HCT116 (cell line): ENCODE data around the gene TEX264. TPM values are rescaled to one million over a fixed set of nuclear protein-coding genes. Genes with fewer than 3 reads are reported as not detected.

Experiments used
- ATAC-seq: fragments of 200-7000 bp; cut with Tn5 transposase; 2 replicates; pipeline ENCODE4 v1.9.1; 2020; ENCODE audit warnings: mild to moderate bottlenecking, moderate library complexity
- BruUV-seq: library from RNA; stranded (reverse); fragments of 400-500 nt; replicated peaks from 2 replicates; lab custom pipeline; 2021; lab: Mats Ljungman, UMichigan
- CTCF ChIA-PET: fragments of 300-600 bp; sonication (Branson Sonifier 250); formaldehyde crosslinking; loops from one replicate; lab custom pipeline; 2021; ENCODE audit warnings: antibody characterized with exemption; lab: Charles Lee
- POLR2A ChIA-PET: fragments of 300-600, 350-600 bp; sonication (Branson Sonifier 250); formaldehyde crosslinking; loops from one replicate; lab custom pipeline; 2021; ENCODE audit warnings: antibody characterized with exemption; lab: Charles Lee
- RAD21 ChIA-PET, 2 experiments: fragments of 300-600 bp; sonication (Branson Sonifier 250); formaldehyde crosslinking; loops; one replicate each; lab custom pipeline; 2023; ENCODE audit warnings: low total read pairs in 2 of 2; ENCODE audit not compliant: uncharacterized antibody in 2 of 2, unreplicated experiment in 2 of 2, low non-redundant PET in 1 of 2; lab: Charles Lee
- DNase-seq: peaks from one replicate; pipeline ENCODE4 v3.0.0-alpha.2; 2010; ENCODE audit warnings: low read depth, low spot score
- H2AFZ ChIP-seq: fragments of 200-600 bp; shearing (Covaris generic), sonication (generic); 2 replicates; pipeline ENCODE4 v1.6.1; 2017; ENCODE audit warnings: low read depth, mixed run types, mixed read lengths, antibody characterized with exemption, low read length; ENCODE audit not compliant: poor library complexity, severe bottlenecking
- H3K27ac ChIP-seq: 2 replicates; pipeline ENCODE4 v1.5.1; 2012; ENCODE audit warnings: low read depth, low read length
- H3K27me3 ChIP-seq: fragments of 200-600 bp; sonication (generic); 2 replicates; pipeline ENCODE4 v1.6.1; 2016; ENCODE audit warnings: mixed run types, low read length, mixed read lengths; ENCODE audit not compliant: insufficient read depth
- H3K36me3 ChIP-seq, 2 experiments: fragments of 200-500 bp in 1 of 2; fragments of 200-600 bp in 1 of 2; sonication (Bioruptor generic) in 1 of 2; sonication (generic) in 1 of 2; 2 replicates each; pipeline versions ENCODE4 v1.5.1 to v1.6.1; 2014 to 2016; ENCODE audit warnings: low read length in 2 of 2, inconsistent platforms in 1 of 2, mixed read lengths in 1 of 2, mixed run types in 1 of 2; ENCODE audit not compliant: insufficient read depth in 2 of 2, control insufficient read depth in 1 of 2
- H3K4me1 ChIP-seq, 2 experiments: fragments of 200-600 bp in 1 of 2; sonication (generic) in 1 of 2; 2 replicates each; pipeline versions ENCODE4 v1.5.1 to v1.6.1; 2012 to 2017; ENCODE audit warnings: low read length in 2 of 2, inconsistent platforms in 1 of 2, mild to moderate bottlenecking in 1 of 2, mixed read lengths in 1 of 2, mixed run types in 1 of 2, moderate library complexity in 1 of 2; ENCODE audit not compliant: insufficient read depth in 2 of 2, control insufficient read depth in 1 of 2
- H3K4me2 ChIP-seq: fragments of 200-600 bp; sonication (generic); 2 replicates; pipeline ENCODE4 v1.6.1; 2017; ENCODE audit warnings: mixed run types, low read length, mixed read lengths
- H3K4me3 ChIP-seq, 2 experiments: fragments of 200-600 bp in 1 of 2; sonication (generic) in 1 of 2; replicated peaks in 1 of 2; 2 replicates each; pipeline ENCODE4 v1.5.1; 2011 to 2016; ENCODE audit warnings: low read length in 2 of 2, control low read depth in 1 of 2, low read depth in 1 of 2, mild to moderate bottlenecking in 1 of 2, mixed read lengths in 1 of 2, mixed run types in 1 of 2
- H3K79me2 ChIP-seq: fragments of 200-600 bp; sonication (generic); 2 replicates; pipeline ENCODE4 v1.6.1; 2017; ENCODE audit warnings: mild to moderate bottlenecking, mixed run types, low read length, moderate library complexity, mixed read lengths; ENCODE audit not compliant: insufficient read depth
- H3K9ac ChIP-seq: fragments of 200-600 bp; sonication (generic); 2 replicates; pipeline ENCODE4 v1.6.1; 2016; ENCODE audit warnings: low read length, mixed read lengths
- H3K9me2 ChIP-seq: fragments of 200-600 bp; sonication (generic), shearing (Covaris generic); 2 replicates; pipeline ENCODE4 v1.6.1; 2017; ENCODE audit warnings: mixed run types, mild to moderate bottlenecking, moderate library complexity; ENCODE audit not compliant: insufficient read depth
- H3K9me3 ChIP-seq, 2 experiments: fragments of 200-500 bp in 1 of 2; fragments of 200-600 bp in 1 of 2; sonication (Bioruptor generic) in 1 of 2; sonication (generic) in 1 of 2; 2 replicates each; pipeline ENCODE4 v1.6.1; 2014 to 2017; ENCODE audit warnings: low read length in 2 of 2, mixed read lengths in 2 of 2, inconsistent platforms in 1 of 2, low read depth in 1 of 2, mild to moderate bottlenecking in 1 of 2, mixed run types in 1 of 2, moderate library complexity in 1 of 2; ENCODE audit not compliant: control insufficient read depth in 1 of 2, insufficient read depth in 1 of 2
- H4K20me1 ChIP-seq: fragments of 200-600 bp; sonication (generic), shearing (Covaris generic); 2 replicates; pipeline ENCODE4 v1.6.1; 2017; ENCODE audit warnings: mixed run types, mild to moderate bottlenecking, moderate library complexity; ENCODE audit not compliant: insufficient read depth
- ATF3 ChIP-seq: IDR thresholded peaks from 2 replicates; pipeline ENCODE4 v1.6.1; 2012
- CBX3 ChIP-seq: IDR thresholded peaks from 2 replicates; pipeline ENCODE4 v1.6.1; 2012; ENCODE audit warnings: low read depth
- CEBPB ChIP-seq: IDR thresholded peaks from 2 replicates; pipeline ENCODE4 v1.6.1; 2012; ENCODE audit warnings: low read depth
- CTCF ChIP-seq, 3 experiments: fragments of 200-600 bp in 1 of 3; sonication (generic) in 1 of 3; IDR thresholded peaks in 2 of 3; conservative IDR thresholded peaks in 1 of 3; 2 replicates each; pipeline ENCODE4 v1.5.1; 2012 to 2017; ENCODE audit warnings: low read depth in 2 of 3, low read length in 2 of 3, antibody characterized with exemption in 1 of 3, borderline replicate concordance in 1 of 3, control low read depth in 1 of 3, mild to moderate bottlenecking in 1 of 3, mixed read lengths in 1 of 3, mixed run types in 1 of 3, moderate library complexity in 1 of 3; ENCODE audit not compliant: insufficient read depth in 1 of 3
- EGR1 ChIP-seq: IDR thresholded peaks from 2 replicates; pipeline ENCODE4 v1.6.1; 2012; ENCODE audit warnings: low read depth
- EZH2 ChIP-seq: fragments of 200-600 bp; sonication (generic); IDR thresholded peaks from 2 replicates; pipeline ENCODE4 v1.6.1; 2017; ENCODE audit warnings: antibody characterized with exemption, mixed run types
- EZH2phosphoT487 ChIP-seq: fragments of 200-600 bp; IDR thresholded peaks from 2 replicates; pipeline ENCODE4 v1.6.1; 2018; ENCODE audit warnings: antibody characterized with exemption, borderline replicate concordance
- FOSL1 ChIP-seq: IDR thresholded peaks from 2 replicates; pipeline ENCODE4 v1.6.1; 2012; ENCODE audit warnings: low read depth
- JUND ChIP-seq: IDR thresholded peaks from 2 replicates; pipeline ENCODE4 v1.6.1; 2012
- MAX ChIP-seq: IDR thresholded peaks from 2 replicates; pipeline ENCODE4 v1.6.1; 2012
- POLR2AphosphoS5 ChIP-seq: IDR thresholded peaks from 2 replicates; pipeline ENCODE4 v1.6.1; 2011; ENCODE audit warnings: mild to moderate bottlenecking, low read depth, low read length, moderate library complexity
- RAD21 ChIP-seq: IDR thresholded peaks from 2 replicates; pipeline ENCODE4 v1.6.1; 2012; ENCODE audit warnings: low read depth, mild to moderate bottlenecking
- REST ChIP-seq: IDR thresholded peaks from 2 replicates; pipeline ENCODE4 v1.6.1; 2012; ENCODE audit warnings: low read depth
- SIN3A ChIP-seq: IDR thresholded peaks from 2 replicates; pipeline ENCODE4 v1.6.1; 2012; ENCODE audit warnings: low read depth
- SRF ChIP-seq: IDR thresholded peaks from 2 replicates; pipeline ENCODE4 v1.6.1; 2012; ENCODE audit warnings: low read depth
- TCF7L2 ChIP-seq: IDR thresholded peaks from 2 replicates; pipeline ENCODE4 v1.7.0; 2011; ENCODE audit warnings: borderline replicate concordance, inconsistent platforms; ENCODE audit not compliant: insufficient read depth, insufficient read length; ENCODE audit errors: extremely low read depth
- YY1 ChIP-seq: IDR thresholded peaks from 2 replicates; pipeline ENCODE4 v1.6.1; 2011; ENCODE audit warnings: low read length, low read depth, moderate library complexity, mild to moderate bottlenecking; ENCODE audit not compliant: insufficient replicate concordance; ENCODE audit errors: extremely low read depth
- ZBTB33 ChIP-seq: IDR thresholded peaks from 2 replicates; pipeline ENCODE4 v1.6.1; 2011; ENCODE audit warnings: mild to moderate bottlenecking, low read length, moderate library complexity; ENCODE audit not compliant: insufficient replicate concordance; ENCODE audit errors: extremely low read depth
- ZFX ChIP-seq: fragments of 450-650 bp; IDR thresholded peaks from 2 replicates; pipeline ENCODE4 v1.6.1; 2017
- ZNF274 ChIP-seq: fragments of 200-500 bp; sonication (Bioruptor generic); IDR thresholded peaks from 2 replicates; pipeline ENCODE4 v1.6.1; 2014; ENCODE audit warnings: mild to moderate bottlenecking, low read depth, low read length, inconsistent platforms
- intact Hi-C: fragments of 100-400 bp; cut with micrococcal nuclease; formaldehyde crosslinking; loops from 2 replicates; pipeline ENCODE4 v1.10.0; 2022
- total RNA-seq: library from RNA; stranded (reverse); gene quantifications from one replicate; pipeline ENCODE4 v1.2.1, GENCODE V29; 2021; ENCODE audit not compliant: unreplicated experiment

Gene TEX264
- total RNA-seq, 1 experiment from 2014 or later, result 36.0 TPM

GRCh38 chr3:51646091-51646490 is 25.0 kb upstream of the TEX264 start:
- no peak for DNase-seq
- no peak overlapping the region for H2AFZ ChIP-seq
- ChIA-PET RAD21 (no interaction called here), CTCF (no interaction called here), POLR2A (no interaction called here)
- peaks cover 24 to 41% of the 10 kb centered on the region in 2 experiments; a peak in 3 of 4 replicates for H3K36me3 ChIP-seq
- TF ChIP-seq REST (no peak), ZNF274 (no peak), ATF3 (no peak), ZFX (no peak), CEBPB (no peak), CBX3 (no peak), SIN3A (no peak), CTCF (IDR thresholded peaks at IDR 0.05 in 2 of 3, conservative IDR thresholded peaks at IDR 0.05 in 1 of 3; ENCODE audit: borderline replicate concordance in 1 of 3, insufficient read depth in 1 of 3, low read depth in 2 of 3, low read length in 2 of 3) (no peak), SRF (no peak), POLR2AphosphoS5 (no peak), EZH2phosphoT487 (no peak), JUND (no peak), YY1 (no peak), EZH2 (no peak), MAX (no peak), TCF7L2 (no peak), FOSL1 (no peak), ZBTB33 (no peak), RAD21 (no peak), EGR1 (no peak)
- no peaks in the 10 kb centered on the region for H3K4me1 ChIP-seq
- no peaks in the 10 kb centered on the region for H3K9me2 ChIP-seq
- H3K9me3 ChIP-seq, result no peaks in the 10 kb centered on the region
- no peak overlapping the region for H3K27ac ChIP-seq
- intact Hi-C loops, result no loop called here
- no TSS peak for BruUV-seq
- H3K9ac ChIP-seq, result no peak overlapping the region
- H3K79me2 ChIP-seq, result no peaks in the 10 kb centered on the region
- H3K4me3 ChIP-seq, result no peak overlapping the region
- H3K4me2 ChIP-seq, result no peak overlapping the region
- no peaks in the 10 kb centered on the region for H3K27me3 ChIP-seq
- no peak for ATAC-seq
- no peaks in the 10 kb centered on the region for H4K20me1 ChIP-seq
